Neural cell (in vitro differentiated cells): Measurements from ENCODE around the gene PHYH. TPM values are rescaled to one million over a fixed set of nuclear protein-coding genes. Genes with fewer than 3 reads are reported as not detected.
"Not testable (repeated sequence)": the region's sequence is repeated elsewhere in the genome, so short reads cannot be mapped to it uniquely, and the experiment has no call there.

Source experiments
- H2AFZ ChIP-seq: fragments of 200-600, 300-800 bp; sonication (generic), shearing (Covaris generic); 2 replicates; pipeline ENCODE4 v1.6.0; 2014; ENCODE audit warnings: low read depth, mild to moderate bottlenecking, antibody characterized with exemption, low read length, moderate library complexity
- H3F3A ChIP-seq: fragments of 200-600 bp; shearing (Covaris generic); 2 replicates; pipeline ENCODE4 v1.6.1; 2016; ENCODE audit warnings: mild to moderate bottlenecking, moderate library complexity, mixed read lengths, antibody characterized with exemption, low read length; ENCODE audit not compliant: insufficient read depth, poor library complexity, severe bottlenecking
- H3K27ac ChIP-seq: fragments of 200-600, 300-800 bp; sonication (generic), shearing (Covaris generic); 2 replicates; pipeline ENCODE4 v1.5.1; 2014; ENCODE audit warnings: mild to moderate bottlenecking, low read length, moderate library complexity
- H3K27me3 ChIP-seq: fragments of 300-800, 200-600 bp; sonication (generic), shearing (Covaris generic); 2 replicates; pipeline ENCODE4 v1.6.0; 2014; ENCODE audit warnings: mild to moderate bottlenecking, low read depth, low read length, moderate library complexity; ENCODE audit not compliant: insufficient read depth
- H3K36me3 ChIP-seq: fragments of 300-800, 200-600 bp; sonication (generic), shearing (Covaris generic); 2 replicates; pipeline ENCODE4 v1.5.1; 2014; ENCODE audit warnings: mild to moderate bottlenecking, antibody characterized with exemption, low read length, moderate library complexity; ENCODE audit not compliant: insufficient read depth
- H3K4me2 ChIP-seq: fragments of 300-800, 200-600 bp; sonication (generic), shearing (Covaris generic); 2 replicates; pipeline ENCODE4 v1.6.0; 2014; ENCODE audit warnings: mild to moderate bottlenecking, low read length
- H3K4me3 ChIP-seq: fragments of 300-800, 200-600 bp; sonication (generic), shearing (Covaris generic); 2 replicates; pipeline ENCODE4 v1.5.1; 2014; ENCODE audit warnings: mild to moderate bottlenecking, low read length, moderate library complexity
- H3K79me2 ChIP-seq: fragments of 200-600 bp; shearing (Covaris generic); replicated peaks from 2 replicates; pipeline ENCODE4 v1.6.0; 2014; ENCODE audit warnings: mild to moderate bottlenecking, low read length, moderate library complexity; ENCODE audit not compliant: insufficient read depth
- H3K9ac ChIP-seq: fragments of 300-800, 200-600 bp; sonication (generic), shearing (Covaris generic); 2 replicates; pipeline ENCODE4 v1.6.1; 2016; ENCODE audit warnings: mild to moderate bottlenecking, low read length, mixed read lengths
- H3K9me2 ChIP-seq: fragments of 200-600 bp; shearing (Covaris generic); 2 replicates; pipeline ENCODE4 v1.6.1; 2016; ENCODE audit warnings: mild to moderate bottlenecking, low read length, mixed read lengths; ENCODE audit not compliant: insufficient read depth
- H3K9me3 ChIP-seq: fragments of 200-600, 300-800 bp; sonication (generic), shearing (Covaris generic); 2 replicates; pipeline ENCODE4 v1.6.1; 2016; ENCODE audit warnings: mild to moderate bottlenecking, mixed run types, low read length, moderate library complexity, mixed read lengths
- H4K20me1 ChIP-seq: fragments of 200-600 bp; shearing (Covaris generic); 2 replicates; pipeline ENCODE4 v1.6.1; 2016; ENCODE audit warnings: mild to moderate bottlenecking, mixed run types; ENCODE audit not compliant: insufficient read depth
- EZH2 ChIP-seq: fragments of 200-600, 300-800 bp; shearing (Covaris generic), sonication (generic); IDR thresholded peaks from 2 replicates; pipeline ENCODE4 v1.6.1; 2014; ENCODE audit warnings: antibody characterized with exemption, low read length, borderline replicate concordance, mild to moderate bottlenecking; ENCODE audit not compliant: insufficient read depth, poor library complexity, severe bottlenecking
- MXI1 ChIP-seq: fragments of 450-650 bp; conservative IDR thresholded peaks from 2 replicates; pipeline ENCODE4 v1.6.1; 2014; ENCODE audit warnings: antibody characterized with exemption, mild to moderate bottlenecking; ENCODE audit not compliant: poor library complexity, severe bottlenecking
- POLR2AphosphoS5 ChIP-seq: IDR thresholded peaks from 2 replicates; pipeline ENCODE4 v1.6.1; 2012
- RAD21 ChIP-seq: fragments of 450-650 bp; conservative IDR thresholded peaks from 2 replicates; pipeline ENCODE4 v1.6.1; 2014; ENCODE audit warnings: antibody characterized with exemption, mild to moderate bottlenecking, moderate library complexity
- SMC3 ChIP-seq: fragments of 450-650 bp; conservative IDR thresholded peaks from 2 replicates; pipeline ENCODE4 v1.6.1; 2014; ENCODE audit warnings: antibody characterized with exemption, mild to moderate bottlenecking, moderate library complexity; ENCODE audit not compliant: poor library complexity
- TAF1 ChIP-seq: IDR thresholded peaks from 2 replicates; pipeline ENCODE4 v1.6.1; 2012; ENCODE audit warnings: low read depth
- polyA plus RNA-seq: library from polyadenylated mRNA; depleted of rRNA; stranded (reverse); fragments of >200 nt; gene quantifications from 2 replicates; pipeline ENCODE4 v1.2.3, GENCODE V29; 2014
- TF ChIP-seq, protein P1 (sequence below): fragments of 450-650 bp; IDR thresholded peaks from 2 replicates; pipeline ENCODE4 v1.5.1; 2014; ENCODE audit warnings: antibody characterized with exemption, mild to moderate bottlenecking, moderate library complexity; ENCODE audit not compliant: poor library complexity, severe bottlenecking

The PHYH gene
- polyA plus RNA-seq, 1 donor from 2014 or later: 7.7 TPM

DNA sequence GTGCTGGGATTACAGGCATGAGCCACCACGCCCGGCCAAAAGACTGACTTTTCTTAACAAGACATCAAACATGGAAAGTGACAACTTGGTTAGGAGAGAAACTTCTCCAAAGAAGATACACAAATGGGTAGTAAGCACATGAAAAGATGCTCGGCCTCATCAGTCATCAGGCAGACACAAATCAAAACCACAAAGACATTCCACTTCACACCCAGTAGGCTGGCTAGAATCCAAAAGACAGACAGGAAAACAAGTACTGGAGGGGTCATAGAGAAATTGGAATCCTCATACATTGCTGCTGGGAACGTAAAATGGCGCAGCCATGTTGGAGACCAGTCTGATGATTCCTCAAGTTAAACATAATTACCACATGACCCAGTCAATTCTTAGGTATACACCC is 31.8 kb upstream of the PHYH start:
- H3K9ac ChIP-seq: no peak overlapping the region
- H3F3A ChIP-seq: no peaks in the 10 kb centered on the region
- no peaks in the 10 kb centered on the region for H3K9me2 ChIP-seq
- no peaks in the 10 kb centered on the region for H3K36me3 ChIP-seq
- no peak overlapping the region for H3K27ac ChIP-seq
- no peak overlapping the region for H2AFZ ChIP-seq
- H3K27me3 ChIP-seq: no peaks in the 10 kb centered on the region
- no peaks in the 10 kb centered on the region for H3K79me2 ChIP-seq
- H4K20me1 ChIP-seq: no peaks in the 10 kb centered on the region
- no peaks in the 10 kb centered on the region for H3K9me3 ChIP-seq
- TF ChIP-seq SMC3 (no peak), TAF1 (no peak), MXI1 (no peak), POLR2AphosphoS5 (no peak)
- TF ChIP-seq, protein P1, sequence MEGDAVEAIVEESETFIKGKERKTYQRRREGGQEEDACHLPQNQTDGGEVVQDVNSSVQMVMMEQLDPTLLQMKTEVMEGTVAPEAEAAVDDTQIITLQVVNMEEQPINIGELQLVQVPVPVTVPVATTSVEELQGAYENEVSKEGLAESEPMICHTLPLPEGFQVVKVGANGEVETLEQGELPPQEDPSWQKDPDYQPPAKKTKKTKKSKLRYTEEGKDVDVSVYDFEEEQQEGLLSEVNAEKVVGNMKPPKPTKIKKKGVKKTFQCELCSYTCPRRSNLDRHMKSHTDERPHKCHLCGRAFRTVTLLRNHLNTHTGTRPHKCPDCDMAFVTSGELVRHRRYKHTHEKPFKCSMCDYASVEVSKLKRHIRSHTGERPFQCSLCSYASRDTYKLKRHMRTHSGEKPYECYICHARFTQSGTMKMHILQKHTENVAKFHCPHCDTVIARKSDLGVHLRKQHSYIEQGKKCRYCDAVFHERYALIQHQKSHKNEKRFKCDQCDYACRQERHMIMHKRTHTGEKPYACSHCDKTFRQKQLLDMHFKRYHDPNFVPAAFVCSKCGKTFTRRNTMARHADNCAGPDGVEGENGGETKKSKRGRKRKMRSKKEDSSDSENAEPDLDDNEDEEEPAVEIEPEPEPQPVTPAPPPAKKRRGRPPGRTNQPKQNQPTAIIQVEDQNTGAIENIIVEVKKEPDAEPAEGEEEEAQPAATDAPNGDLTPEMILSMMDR: no peak
- no peak overlapping the region for H3K4me2 ChIP-seq
- no peak overlapping the region for H3K4me3 ChIP-seq

DNA sequence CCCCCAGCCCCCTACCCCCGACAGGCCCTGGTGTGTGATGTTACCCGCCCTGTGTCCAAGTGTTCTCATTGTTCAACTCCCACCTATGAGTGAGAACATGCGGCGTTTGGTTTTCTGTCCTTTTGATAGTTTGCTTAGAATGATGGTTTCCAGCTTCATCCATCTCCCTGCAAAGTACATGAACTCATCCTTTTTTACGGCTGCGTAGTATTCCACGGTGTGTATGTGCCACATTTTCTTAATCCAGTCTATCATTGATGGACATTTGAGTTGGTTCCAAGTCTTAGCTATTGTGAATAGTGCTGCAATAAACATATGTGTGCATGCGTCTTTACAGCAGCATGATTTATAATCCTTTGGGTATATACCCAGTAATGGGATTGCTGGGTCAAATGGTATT is 31.1 kb upstream of the PHYH start:
- not testable (repeated sequence) for H3K27me3 ChIP-seq, H3K9ac ChIP-seq, H3F3A ChIP-seq, H3K79me2 ChIP-seq, H3K4me3 ChIP-seq, H3K36me3 ChIP-seq, H3K9me3 ChIP-seq, H3K4me2 ChIP-seq, H2AFZ ChIP-seq, H4K20me1 ChIP-seq, H3K9me2 ChIP-seq, H3K27ac ChIP-seq

DNA sequence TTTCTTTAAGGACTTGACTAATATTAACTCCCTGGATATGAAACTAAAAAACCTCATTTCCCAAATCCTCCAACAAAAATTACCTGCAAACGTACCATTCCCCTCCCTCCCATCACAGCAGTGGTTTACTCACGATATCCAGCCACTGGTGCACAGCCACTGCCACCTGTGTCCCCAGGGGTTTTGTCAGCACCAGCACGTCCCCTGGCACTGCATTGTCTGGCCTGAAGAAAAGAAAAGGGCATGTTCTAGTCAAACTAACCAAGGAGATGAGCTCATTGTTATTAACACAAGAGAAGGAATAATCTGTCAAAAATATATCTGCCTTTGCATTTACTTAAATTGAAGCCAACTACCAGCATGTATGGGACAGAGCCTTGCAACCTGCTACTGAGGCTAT is 29.7 kb upstream of the PHYH start:
- no peak for TF ChIP-seq MXI1
- TF ChIP-seq, protein P1: no peak
- no peak for TF ChIP-seq RAD21
- TF ChIP-seq EZH2: no peak
- TF ChIP-seq POLR2AphosphoS5: no peak
- no peak for TF ChIP-seq TAF1
- TF ChIP-seq SMC3: no peak
- no peak overlapping the region for H3K4me2 ChIP-seq
- H3K79me2 ChIP-seq: no peaks in the 10 kb centered on the region
- no peaks in the 10 kb centered on the region for H3F3A ChIP-seq
- H3K9me3 ChIP-seq: no peaks in the 10 kb centered on the region
- H3K4me3 ChIP-seq: no peak overlapping the region
- no peak overlapping the region for H2AFZ ChIP-seq
- no peaks in the 10 kb centered on the region for H3K9me2 ChIP-seq
- H3K9ac ChIP-seq: no peak overlapping the region
- H3K27me3 ChIP-seq: no peaks in the 10 kb centered on the region
- no peaks in the 10 kb centered on the region for H3K36me3 ChIP-seq
- H4K20me1 ChIP-seq: no peaks in the 10 kb centered on the region
- no peak overlapping the region for H3K27ac ChIP-seq
